ENCODE results near the gene TMEM9B. TPM values are rescaled to one million over a fixed set of nuclear protein-coding genes. Genes with fewer than 3 reads are reported as not detected.
"Not testable (repeated sequence)": the region's sequence is repeated elsewhere in the genome, so short reads cannot be mapped to it uniquely, and the experiment has no call there.

The TMEM9B gene
- total RNA-seq, 1 donor from 2014 or later: 41.8 TPM

GRCh38 chr11:8971924-8972316 lies 7.7 kb upstream of the TMEM9B start:
- no peak for ATAC-seq

- no peak for ATAC-seq
Measured at GRCh38 chr11:8971196-8971923, 7.1 kb upstream of the TMEM9B start.

- ATAC-seq: no peak
Measured at GRCh38 chr11:8967184-8967583, 2.9 kb upstream of the TMEM9B start.

- ATAC-seq: peak; percentile 85
Measured at GRCh38 chr11:8963569-8964323, 496 bp downstream of the TMEM9B start.

GRCh38 chr11:8962841-8963240 lies 1.4 kb downstream of the TMEM9B start:
- ATAC-seq: no peak

- ATAC-seq: no peak
Measured at GRCh38 chr11:8961401-8961800, 2.8 kb downstream of the TMEM9B start.

- no peak for ATAC-seq
Measured at GRCh38 chr11:8959546-8960166, 4.6 kb downstream of the TMEM9B start.

- no peak for ATAC-seq
Measured at GRCh38 chr11:8956860-8957259, 7.4 kb downstream of the TMEM9B start.

- ATAC-seq: no peak
Measured at GRCh38 chr11:8948886-8949285, 15.4 kb downstream of the TMEM9B start.

GRCh38 chr11:8947230-8947943 lies 16.9 kb downstream of the TMEM9B start:
- ATAC-seq: no peak

- no peak for ATAC-seq
Measured at GRCh38 chr11:8942518-8943066, 21.6 kb downstream of the TMEM9B start, which contains the start of gene ASCL3. Gene ASCL3, minus strand, starts transcription at chr11:8943016. Its CDS starts 4,855 bp downstream, at chr11:8938161.

GRCh38 chr11:8941341-8942103 lies 22.7 kb downstream of the TMEM9B start:
- ATAC-seq: no peak

- no peak for ATAC-seq
Measured at GRCh38 chr11:8937659-8938058, 26.6 kb downstream of the TMEM9B start.

GRCh38 chr11:8937159-8937558 lies 27.1 kb downstream of the TMEM9B start:
- ATAC-seq: peak; percentile 40

- ATAC-seq: not testable (repeated sequence)
Measured at GRCh38 chr11:8935789-8936188, 28.5 kb downstream of the TMEM9B start.

GRCh38 chr11:8934742-8935488 lies 29.3 kb downstream of the TMEM9B start:
- peak; percentile 56 for ATAC-seq

GRCh38 chr11:8933931-8934330 lies 30.3 kb downstream of the TMEM9B start:
- no peak for ATAC-seq

GRCh38 chr11:8932564-8933180 lies 31.6 kb downstream of the TMEM9B start, which contains the start of gene C11orf16:
Gene C11orf16, minus strand, starts transcription at chr11:8932947. Its CDS starts 639 bp downstream, at chr11:8932308.
- ATAC-seq: no peak

GRCh38 chr11:8930456-8931175 lies 33.6 kb downstream of the TMEM9B start:
- ATAC-seq: no peak

Data from esophagus mucosa (tissue), 1 donor.